RCC 7860 (cell line): ENCODE measurements around the gene SERPINB1.

ENCODE experiments used
- DNase-seq: peaks from one replicate; pipeline ENCODE4 v3.0.0-alpha.2; 2015; ENCODE audit warnings: low spot score
- FAIRE-seq: peaks from 2 replicates; lab custom pipeline; 2012; peaks lifted over from hg19 to GRCh38; lab: Jason Lieb, UNC

Gene SERPINB1

DNA sequence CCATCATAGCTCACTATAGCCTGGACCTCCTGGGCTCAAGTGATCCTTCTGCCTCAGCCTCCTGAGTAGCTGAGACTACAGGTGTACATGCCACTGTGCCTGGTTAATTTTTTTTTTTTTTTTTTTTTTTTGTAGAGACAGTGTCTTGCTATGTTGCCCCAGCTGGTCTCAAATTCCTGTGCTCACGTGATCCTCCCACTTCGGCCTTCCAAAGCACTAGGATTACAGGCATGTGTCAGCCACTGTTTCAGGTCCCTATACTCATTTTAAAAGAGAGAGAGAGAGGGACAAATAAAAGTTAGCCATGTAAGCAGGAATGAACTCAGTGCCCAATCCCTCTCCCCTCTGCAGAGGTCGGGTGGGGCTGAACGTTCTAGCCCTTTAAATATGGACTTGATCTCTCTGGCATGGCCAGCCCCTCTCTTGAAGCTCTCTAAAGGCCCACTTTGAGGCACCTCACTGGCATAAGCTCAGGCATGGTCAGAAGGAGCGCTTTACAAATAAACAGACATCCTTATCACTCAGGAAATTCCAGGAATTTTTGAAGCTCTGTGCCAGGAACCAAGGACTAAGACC lies 9.0 kb upstream of the SERPINB1 start:
- DNase-seq (no peak), FAIRE-seq (no peak)

DNA sequence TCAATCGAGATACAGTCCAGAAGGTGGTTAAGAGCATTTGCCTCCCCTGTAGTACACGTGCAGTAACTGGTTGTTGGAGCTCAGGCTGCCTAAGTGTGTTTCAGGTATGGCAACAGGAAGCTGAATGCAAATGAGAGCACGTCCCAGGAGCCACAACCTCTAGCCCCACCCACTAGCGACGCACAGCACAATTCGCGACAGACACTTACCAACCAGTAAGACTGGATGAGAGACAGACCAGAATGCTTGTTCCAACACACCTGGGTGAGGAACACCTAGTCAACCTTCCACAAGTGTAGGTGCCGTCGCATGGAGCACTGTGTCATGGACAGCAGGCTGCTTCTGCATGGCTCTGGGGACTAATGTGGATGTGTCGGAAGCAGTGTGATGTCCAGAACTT lies 7.2 kb upstream of the SERPINB1 start:
- FAIRE-seq (no peak), DNase-seq (no peak)

DNA sequence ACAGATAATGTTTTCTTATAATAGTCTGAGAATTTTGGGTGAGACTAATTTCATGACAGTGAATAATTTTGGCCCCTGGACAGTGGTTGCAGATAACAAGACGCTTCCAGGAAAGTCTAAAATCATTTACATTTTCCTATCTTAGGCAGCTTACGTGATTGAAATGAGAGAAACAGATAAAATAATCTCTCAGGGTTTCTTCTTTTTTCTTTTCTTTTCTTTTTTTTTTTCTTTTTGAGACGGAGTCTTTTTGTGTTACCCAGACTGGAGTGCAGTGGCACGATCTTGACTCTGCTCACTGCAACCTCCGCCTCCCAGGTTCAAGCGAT lies 4.2 kb upstream of the SERPINB1 start:
- no peak for DNase-seq
- FAIRE-seq: no peak

DNA sequence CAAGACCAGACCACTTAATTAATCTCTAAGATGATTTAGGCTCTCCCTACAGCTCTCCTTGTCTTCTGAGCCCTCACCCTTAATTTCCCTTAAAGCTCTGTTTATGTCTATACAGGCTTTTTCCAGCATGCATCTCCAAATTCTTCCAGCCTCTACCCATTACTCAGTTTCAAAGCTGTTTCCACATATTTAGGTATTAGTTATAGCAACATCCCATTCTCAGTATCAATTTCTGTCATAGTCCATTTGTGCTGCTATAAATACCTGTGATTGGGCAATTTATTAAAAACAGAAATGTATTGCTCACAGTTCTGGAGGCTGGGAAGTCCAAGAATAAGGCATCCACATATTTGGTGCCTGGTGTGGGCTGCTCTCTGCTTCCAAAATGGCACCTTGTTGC lies 2.3 kb upstream of the SERPINB1 start:
- DNase-seq: no peak
- no peak for FAIRE-seq

DNA sequence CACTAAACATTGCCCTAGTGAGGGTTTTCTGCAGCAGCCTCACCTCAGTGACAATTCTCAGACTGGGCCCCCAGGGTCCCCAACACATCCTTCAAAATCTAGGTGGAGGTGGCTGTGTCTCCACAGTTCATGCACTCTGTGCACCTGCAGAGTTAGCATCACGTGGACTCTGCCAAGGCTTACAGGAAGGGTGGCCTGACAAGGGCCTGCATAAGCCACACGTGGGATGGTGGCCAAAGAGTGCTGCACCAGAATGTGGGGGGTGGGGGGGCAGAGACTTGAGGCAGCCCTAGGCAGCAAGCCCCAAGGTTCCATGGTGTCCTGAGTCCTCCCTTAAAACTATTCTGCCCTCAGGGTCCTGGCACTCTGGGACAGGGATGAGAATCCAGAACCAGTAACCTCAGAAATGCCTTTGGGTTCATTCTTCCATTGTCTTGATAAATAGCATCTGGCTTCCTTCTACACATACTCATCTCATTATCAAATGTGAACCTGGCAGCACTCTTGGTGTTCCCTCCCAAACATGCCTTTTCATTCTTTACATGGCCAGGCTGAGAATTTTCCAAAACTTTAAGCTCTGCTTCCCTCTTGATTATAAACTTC lies 1.6 kb upstream of the SERPINB1 start:
- DNase-seq: no peak
- FAIRE-seq: no peak

DNA sequence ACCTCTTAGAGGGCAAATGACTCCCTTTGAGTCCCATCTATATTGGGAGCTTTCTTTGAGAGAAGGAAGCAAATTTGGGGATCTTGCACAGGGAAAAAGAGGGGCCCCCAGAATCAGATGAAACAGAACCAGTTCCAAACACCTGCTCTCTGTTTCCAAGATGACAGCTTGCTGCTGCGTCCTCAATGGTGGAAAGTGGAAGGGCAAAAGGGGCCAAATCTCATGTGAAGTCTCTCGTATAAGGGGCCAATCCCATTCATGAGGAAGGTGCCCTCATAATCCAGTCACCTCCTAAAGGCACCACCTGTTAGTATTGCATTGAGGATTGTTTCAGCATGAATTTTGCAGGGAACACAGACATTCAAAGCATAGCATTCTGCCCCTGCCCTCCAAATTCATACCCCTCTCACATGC lies 483 bp upstream of the SERPINB1 start:
- DNase-seq (no peak), FAIRE-seq (no peak)

DNA sequence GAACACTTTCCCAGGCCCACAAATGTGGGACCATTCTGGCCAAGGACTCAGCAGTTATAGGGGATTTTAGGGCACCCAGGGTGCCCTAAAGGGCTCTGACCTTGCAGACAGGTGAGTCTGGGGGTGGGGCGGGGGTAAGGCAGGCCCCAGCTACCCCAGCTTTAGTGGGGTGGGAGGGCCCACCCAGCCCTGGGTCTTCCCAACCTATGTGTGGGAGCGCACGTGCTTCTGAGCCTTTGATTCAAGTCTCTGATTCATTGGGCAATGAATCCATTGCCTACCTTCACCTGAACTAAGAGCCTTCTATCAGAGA lies 958 bp downstream of the SERPINB1 start:
- FAIRE-seq: no peak
- no peak for DNase-seq

DNA sequence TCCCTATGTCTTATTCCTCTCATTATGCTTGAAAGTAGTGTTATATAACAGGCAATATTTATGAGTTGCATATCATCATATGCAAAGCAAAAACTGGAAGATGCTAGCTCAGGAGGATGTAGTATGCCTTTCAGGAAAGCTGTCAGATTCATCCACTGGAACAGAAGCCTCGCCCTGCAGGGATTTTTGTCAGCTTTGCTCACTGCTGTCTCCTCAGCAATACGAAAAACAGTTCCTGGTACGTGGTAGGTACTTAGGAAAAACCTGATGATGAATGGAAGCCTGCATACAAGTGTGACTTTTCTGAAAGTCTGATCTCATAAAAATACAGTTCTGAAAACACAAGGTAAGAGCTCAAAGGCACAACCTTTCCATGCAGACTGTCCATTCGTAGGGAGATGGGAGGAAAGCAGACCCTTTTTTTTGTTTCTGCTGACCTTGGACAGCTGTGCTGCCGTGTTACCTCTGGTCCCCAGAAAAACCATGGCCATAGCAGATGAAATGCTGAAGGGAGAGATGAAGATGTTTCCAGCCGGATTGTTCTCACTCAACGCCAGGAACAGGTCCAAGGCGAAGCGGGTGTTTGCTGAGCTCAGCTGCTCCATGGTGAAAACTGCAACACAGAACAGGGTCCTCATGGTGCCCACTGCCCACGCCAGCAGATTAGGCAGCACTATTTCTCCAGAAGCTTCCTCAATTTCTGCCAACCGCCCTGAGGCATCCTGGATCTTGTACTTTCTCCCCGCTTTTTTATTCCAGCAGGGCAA lies 1.5 kb downstream of the SERPINB1 start:
- FAIRE-seq: no peak

DNA sequence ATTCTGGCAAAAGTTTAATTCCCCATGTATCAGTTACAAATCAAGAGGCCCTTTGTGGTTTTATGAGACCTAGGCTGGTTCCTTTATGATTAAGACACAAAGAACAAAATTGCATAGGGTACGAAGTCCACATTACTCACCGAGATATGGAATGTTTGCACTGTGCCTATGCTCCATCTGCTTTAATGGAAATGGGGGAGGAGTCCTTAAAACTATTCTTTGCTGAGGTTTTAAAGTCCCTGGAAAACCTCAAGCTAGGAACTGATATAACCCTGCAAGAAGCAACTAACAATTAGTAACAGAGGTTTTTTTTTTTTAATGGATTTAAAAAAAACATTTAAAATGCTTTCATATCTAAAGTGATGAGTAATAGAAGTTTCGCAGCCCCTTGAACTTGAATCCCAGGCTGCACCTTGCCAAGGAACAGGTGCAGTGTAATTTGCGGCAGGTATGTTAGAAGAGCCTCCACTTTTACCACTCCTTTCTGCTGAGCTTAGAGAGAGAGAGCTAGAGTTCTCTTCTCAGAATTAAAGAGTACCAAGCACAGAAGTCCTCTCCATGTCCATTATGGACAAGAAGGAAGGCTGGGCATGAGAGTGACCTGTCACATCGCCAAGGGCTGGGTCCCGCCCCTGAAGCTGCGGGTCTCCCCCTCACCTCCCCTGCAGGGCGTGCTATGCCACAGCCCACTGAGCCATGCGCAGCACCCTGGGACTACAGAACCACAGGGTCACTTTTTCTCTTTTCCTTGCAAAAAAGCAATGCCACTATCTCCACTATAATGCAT lies 2.3 kb downstream of the SERPINB1 start:
- FAIRE-seq: peak; percentile 94

More for the DNA sequence above, 1.5 kb downstream of the SERPINB1 start:
- DNase-seq: peak; percentile 50

DNA sequence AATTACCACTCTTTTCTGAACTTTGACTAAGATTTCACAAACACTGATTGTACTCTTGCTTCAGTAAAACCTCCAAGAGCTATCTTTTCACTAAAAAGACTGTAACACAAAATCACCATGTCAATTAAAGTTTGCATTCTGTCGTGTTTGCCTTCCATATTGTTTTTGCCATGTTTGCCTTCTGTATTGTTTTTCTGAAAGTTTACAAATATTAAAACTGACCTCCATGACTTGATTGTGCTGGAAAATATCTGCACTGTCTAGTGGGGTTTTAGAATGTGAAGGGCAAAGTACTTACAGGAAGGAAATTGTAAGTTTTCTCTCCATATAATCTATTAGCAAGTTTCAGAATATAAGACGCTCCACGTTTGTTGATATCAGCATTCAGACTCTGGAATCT lies 3.4 kb downstream of the SERPINB1 start:
- FAIRE-seq: no peak
- DNase-seq: no peak

More for the DNA sequence above, 2.3 kb downstream of the SERPINB1 start:
- peak; percentile 85 for DNase-seq

DNA sequence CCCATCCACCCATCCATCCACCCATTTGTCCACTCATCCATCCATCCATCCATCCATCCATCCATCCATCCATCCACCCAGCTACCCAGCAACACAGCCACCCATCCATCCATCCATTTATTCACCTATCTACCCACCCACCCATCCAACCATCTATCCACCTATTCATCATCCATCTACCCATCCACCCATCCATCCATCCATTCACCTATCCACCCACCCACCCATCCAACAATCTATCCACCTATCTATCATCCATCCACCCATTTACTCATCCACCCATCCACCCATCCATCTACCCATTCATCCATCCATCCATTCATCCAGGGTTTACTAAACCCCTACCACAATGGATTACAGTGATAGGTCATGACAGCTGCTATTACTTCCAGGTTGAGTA lies 7.4 kb downstream of the SERPINB1 start:
- DNase-seq (no peak), FAIRE-seq (no peak)

DNA sequence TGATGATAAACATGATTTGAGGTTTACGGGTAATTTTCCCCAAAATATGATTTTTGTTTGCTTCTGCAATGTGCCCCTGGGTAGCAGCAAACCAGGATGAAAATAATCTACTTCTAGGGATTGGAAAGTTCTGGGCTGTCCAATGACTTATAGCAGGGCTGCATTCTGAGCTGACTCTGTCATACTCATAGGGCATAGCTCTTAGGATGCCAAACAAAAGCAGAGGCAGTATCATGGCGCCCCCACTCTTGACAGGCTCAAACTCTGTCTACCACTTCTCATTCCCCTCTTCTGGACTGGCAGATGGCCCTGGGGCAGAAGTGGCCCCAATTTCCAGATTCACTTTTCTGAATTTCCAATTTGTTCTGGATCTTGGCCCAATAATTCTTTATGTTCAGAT lies 10.3 kb downstream of the SERPINB1 start:
- DNase-seq: no peak
- FAIRE-seq: no peak

DNA sequence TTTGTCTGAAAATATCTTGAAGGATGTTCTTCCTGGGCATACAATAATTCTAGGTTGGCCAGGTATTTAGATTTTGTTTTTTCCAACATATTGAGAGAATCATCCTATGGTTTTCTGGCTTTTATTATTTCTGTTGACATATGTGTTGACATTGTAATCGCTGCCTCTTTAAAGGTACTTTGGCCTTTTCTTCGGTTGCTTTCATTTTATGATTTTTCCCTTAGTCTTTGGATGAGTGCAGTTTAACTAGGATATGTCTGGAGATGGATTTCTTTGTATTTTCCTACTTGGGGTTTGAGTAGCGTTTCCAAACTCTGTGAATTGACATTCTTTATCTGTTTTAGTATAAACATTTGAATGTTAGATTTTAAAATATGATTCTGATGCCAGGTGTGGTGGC lies 11.5 kb downstream of the SERPINB1 start:
- DNase-seq: no peak
- FAIRE-seq: no peak

DNA sequence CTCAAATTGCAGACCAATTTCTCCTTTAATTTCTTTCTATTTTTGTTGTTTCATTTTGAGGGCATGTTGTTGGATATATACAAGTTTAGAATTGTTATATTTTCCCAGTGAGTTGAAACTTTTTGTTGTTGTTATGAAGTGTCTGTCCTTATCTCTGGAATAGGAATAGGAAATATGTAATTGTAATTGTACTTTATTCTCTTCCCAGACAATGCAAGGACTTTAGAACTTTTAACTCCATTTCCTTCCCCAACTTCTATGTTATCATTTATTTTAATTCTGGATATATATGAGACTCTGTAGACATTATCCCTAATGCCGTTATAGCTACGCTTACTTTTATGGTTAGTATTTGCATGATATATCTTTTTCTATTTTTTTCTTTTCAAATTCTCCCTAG lies 12.4 kb downstream of the SERPINB1 start:
- no peak for FAIRE-seq

DNA sequence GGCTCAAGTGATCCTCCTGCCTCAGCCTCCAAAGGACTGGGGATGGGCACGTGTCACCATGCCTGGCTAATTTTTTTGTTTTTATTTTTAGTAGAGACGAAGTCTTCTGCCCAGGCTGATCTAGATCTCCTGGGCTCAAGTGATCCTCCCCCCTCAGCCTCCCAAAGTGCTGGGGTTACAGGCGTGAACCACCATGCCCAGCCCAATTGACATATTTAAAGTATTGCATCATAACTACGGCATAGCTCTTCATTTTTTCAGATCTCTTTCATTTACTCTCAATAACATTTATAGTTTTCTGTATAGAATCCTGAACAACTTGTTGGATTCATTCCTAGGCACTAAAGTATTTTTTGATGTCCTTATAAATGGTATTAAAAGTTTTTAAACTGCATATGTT lies 13.0 kb downstream of the SERPINB1 start:
- no peak for FAIRE-seq
- DNase-seq: no peak

More for the DNA sequence above, 12.4 kb downstream of the SERPINB1 start:
- DNase-seq: no peak

DNA sequence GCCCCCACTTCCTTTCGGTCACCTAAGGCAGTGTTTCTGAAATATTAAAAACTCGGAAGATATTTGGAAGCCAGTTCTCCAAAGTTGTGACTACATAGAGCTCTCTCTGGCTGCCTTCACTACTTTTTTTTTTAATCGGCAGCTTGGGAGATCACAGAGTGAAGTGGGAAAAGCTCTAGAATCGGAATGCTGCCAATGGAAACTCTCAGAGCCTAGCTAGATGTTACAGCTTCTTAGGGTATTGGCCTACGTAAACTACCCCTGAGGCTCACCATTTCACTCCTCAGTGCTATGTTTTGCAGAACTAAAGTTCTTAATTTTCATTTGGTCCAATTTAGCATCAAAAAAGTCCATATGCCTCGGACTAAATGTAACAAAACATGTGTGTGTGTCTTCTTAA lies 14.5 kb downstream of the SERPINB1 start:
- FAIRE-seq (no peak), DNase-seq (no peak)

DNA sequence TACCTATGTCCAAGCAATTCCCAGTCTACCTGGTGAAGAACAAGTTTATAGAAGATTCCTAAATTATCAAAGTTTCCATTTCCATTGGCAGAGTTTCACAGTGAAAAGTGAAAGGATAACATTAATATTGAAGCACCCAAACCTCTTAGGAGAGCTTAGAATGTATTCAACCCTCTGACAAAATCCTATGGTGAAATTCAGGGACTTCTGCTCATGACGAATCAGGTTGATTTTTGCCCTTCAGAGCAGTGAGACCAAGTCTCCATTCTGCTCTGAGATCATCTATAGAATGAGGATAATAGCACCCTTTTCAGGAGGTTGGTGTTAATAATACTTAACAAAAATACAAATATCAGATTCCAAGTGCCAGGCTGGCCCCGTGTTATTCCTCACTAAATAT lies 15.5 kb downstream of the SERPINB1 start:
- no peak for DNase-seq
- no peak for FAIRE-seq

DNA sequence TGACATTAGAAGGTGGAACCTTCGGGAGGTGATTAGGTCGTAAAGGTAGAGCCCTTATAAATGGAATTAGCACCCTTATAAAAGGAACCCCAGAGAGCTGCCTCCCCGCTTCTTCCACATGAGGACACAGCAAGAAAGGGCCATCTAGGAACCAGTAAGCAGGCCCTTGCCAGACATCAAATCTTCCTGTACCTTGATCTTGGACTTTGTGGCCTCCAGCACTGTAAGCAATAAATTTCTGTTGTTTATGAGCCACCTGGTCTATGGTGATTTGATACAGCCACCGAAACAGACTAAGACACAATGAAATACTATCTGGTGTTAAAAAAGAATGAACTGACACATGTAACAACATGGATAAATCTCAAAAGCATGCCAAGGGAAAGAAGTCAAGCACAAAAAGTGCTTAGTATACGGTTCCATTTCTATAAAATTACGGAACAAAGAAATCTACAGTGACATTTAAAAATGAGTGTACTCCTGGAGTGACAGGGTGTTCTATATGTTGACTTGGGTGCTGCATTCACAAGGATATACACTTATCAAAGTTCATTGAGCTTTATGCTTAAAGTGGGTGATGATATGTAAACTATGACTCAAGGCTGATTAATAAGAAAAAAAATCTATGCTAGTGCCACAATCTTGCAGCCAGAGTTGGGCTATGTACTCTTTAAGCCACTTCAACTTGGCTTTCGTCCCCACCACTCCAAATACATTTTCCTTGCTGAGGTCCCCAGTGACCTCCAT lies 18.4 kb downstream of the SERPINB1 start:
- no peak for FAIRE-seq
- no peak for DNase-seq

DNA sequence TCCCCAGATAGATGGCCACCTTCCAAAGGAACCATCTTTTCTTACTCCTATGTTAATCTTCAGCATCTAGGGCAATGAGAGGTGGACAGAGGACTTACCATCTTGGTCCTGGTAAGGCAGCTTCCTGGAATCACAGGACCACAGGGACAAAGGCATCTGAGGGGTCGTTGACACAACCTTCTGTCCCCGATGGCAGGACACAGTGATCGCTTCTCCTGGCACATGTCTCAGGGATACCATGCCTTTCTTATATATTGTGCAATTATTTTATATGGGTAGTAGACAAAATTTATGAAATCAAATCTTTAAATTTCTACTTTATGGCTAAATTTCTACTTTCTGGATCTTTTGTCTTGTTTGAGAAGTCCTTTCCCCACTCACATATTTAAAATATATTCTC lies 20.1 kb downstream of the SERPINB1 start:
- no peak for FAIRE-seq
- no peak for DNase-seq

DNA sequence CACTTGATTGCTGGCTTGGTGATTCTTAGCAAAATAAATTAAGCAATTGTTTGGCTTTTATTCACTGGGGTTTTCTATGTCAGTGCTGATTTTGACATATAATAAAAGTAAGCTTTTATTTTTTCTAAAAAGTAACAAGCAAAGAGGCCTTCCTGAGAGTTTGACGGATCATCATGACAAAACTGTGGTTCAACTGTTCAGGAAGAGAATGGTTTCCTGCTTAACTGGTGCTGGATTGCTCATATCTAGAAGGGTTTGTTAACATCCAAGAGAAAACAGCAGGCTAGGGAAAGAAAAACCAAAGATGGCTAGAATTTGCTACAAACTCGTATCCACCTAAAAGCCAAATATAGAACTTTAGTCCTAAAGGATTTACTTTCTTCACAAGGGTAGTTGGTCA lies 21.2 kb downstream of the SERPINB1 start:
- DNase-seq (no peak), FAIRE-seq (no peak)

DNA sequence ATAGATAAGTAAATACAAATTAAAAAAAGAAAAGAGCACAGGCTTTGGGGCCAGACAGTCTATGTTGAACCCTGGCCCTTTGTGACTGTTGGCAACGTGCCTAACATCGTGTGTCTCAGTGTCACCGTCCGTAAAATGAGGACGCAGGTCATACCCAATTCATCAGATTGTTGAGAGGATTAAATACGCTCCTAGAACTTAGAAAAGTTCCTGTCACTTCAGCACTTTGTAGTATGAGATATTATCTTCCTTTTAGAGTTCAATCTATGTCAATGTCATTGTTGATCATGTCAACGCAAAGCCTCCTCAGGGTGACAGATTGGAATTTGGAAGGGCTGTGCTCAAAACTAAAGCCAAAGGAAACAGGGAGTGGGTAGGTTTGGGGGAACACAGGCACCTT lies 21.7 kb downstream of the SERPINB1 start:
- DNase-seq: no peak
- no peak for FAIRE-seq
